Amygdala (tissue), 56 donors: ENCODE results near the gene SEPTIN2.
"Not testable (repeated sequence)": the region's sequence is repeated elsewhere in the genome, so short reads cannot be mapped to it uniquely, and the experiment has no call there.

Experiments used
- DNase-seq, 56 donors: peaks; one replicate each; lab custom pipeline; 2025; lab: John Stamatoyannopoulos, UW

Gene SEPTIN2

DNA sequence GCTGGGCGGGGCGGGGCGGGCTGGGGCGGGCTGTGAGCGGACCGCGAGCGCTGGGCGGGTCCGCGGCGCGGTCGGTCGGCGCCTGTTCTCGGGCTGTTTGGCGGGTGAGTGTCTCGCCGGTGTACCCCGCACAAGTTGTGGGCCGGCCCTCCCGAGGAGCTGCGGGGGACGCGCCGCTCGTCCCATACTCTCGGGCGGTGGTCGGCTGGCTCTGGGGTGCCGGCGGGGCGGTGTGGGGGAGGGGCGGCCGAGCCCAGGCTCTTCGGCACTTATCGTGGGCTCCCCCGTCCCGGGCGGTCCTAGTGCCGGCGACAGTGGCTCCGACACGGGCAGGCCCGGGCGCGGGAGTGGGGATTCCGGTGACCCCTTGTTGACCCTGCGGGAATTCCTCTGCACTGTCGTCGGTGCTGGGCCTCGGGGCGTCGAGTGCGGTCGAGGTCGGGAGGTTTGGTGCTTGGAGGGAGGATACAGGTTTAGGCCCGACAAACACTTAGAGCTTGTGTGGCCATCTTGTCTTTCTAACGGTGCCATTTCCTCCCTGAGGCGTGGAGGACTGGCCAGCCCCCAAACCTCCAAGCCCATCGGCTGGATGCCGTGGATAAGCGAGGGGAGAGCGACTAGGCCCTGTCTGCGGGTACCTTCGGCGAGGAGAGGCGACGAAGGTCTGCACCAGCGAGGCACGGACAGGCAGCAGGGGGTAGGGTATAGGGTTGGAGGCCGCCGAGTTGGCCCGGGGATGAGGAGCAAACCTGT is at the start of gene SEPTIN2:
Gene SEPTIN2 (plus strand): TSS at position 47 of the 753 bp plus-strand sequence. CDS start 8,308 bp downstream, outside the sequence.
- DNase-seq, result peak in 52 of 56 donors; percentile 39 to 95 (median 81)

DNA sequence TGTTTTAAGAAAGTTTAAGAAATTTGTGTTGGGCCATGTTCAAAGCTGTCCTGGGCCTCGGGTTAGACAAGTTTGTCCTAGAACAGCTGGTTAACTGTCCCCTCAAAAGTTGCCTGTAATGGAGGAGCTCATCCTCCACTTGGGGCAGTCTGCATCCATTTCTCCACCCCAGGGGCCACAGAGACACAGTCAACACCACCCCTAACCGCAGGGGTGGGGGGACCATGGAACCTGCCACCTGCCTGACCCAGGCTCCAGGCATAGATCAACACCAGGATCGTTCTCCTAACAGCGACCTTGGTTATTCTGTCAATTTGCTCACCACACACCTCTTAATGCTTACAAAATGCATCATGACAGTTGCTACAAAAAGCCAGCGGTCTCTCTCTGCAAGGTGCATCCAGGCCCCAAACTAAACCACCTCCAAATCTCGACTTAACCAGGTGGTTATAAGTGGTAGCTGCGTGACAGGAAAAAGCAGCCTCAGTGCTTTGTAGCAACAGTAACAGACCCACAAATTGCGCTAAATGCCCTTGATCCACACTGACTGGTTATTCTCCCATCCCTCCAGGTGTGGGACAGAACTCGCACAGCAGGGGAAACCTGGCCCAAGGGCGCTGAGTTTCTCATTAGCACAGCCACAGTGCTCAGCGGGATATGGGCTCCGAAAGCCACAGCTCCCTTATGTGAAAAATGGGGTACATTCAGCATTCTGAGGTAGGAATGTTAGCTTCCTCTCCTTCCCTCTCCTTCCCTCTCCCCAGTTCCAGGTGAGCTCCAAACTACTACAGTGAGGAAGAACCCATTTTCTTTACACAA is 48.3 kb upstream of the SEPTIN2 start:
- DNase-seq, result no peak

DNA sequence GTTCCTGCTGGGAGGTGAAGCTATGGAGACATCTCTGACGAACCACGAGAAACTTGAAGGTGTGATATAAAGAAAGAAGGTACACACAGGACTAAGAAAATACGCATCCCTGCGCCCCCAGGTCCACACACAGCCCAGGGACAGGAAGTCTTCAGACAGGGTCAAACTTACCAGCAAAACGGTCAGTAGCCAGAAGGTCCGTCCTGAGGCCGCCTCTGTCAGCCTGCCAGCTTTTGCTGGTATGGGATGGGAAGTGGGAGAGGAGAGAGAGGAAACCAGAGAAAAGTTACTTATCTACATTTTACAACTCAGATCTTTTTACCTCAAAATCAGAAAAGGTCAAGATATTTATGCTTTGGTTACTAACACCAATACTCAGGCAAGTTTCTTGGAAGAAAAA is 47.4 kb upstream of the SEPTIN2 start:
- no peak for DNase-seq

DNA sequence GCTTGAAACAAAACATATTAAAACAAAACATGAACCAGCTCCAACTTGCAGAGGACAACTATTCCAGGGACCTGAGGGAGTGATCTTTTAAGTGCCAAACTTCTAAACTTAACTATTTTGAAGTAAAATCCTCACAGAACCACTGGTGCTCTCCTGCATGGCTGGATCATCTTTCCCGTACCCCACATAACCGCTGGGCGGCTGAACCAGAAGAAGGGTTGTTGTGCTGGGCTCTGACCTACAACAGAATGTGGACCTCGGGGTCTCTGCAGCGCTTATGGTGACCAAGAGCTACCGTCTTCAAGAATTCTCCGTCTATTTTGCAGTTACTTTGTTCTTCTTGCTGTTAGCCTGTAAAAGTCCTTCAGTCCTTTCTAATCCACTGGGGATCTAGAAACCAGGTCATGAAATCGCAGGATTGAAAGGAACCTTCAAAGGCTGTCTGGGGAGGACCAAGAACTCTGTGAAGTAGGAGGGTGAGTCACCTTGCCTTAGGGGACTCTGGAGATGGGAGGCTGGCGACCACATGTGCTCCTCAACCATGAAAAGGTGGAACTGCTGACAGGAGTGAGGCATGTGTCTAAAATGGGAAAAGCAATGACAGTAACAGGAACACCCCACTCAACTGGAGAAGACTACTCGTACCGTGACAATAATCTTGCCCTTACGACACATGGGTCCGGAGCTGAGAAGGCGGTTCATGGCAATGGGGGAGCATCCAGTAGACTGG is 46.8 kb upstream of the SEPTIN2 start:
- DNase-seq, result no peak

DNA sequence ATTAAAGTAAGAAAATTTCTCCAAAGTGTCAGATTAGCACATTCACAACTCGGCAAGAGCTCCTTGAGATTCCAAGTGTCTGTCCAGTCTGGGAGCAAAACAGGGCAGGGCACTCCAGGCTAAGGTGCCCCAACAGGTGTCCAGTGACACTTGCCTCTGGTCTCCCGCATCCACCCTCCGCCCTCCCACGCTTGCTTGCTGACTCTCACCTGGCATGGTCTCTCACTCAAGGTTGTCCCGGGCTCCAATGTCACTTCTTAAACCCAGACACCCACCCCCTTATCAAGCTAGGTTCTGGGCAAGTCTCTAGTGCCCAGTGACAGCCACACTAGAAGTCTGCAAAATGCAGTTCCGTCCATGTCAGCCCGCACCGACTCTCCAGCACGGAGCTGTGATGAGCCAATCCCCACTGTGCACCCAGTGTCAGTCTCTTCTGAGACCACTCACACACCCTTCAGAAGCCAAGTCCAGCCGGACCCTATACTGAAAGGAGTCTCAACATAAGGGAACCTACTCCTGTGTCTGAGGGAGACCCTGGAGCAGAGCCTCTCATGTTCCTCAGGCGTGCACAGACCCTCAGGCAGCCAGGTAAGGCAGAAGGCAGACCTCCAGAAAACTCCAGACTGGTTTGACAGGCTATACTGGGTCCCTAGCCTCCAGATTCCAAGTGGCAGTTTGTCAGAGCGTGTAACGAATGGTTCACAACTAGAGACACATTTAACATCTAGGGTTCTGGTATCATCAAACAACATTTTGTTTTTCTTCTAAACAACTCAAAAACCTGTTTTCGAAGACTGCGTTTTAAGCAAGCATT is 45.8 kb upstream of the SEPTIN2 start:
- no peak for DNase-seq

DNA sequence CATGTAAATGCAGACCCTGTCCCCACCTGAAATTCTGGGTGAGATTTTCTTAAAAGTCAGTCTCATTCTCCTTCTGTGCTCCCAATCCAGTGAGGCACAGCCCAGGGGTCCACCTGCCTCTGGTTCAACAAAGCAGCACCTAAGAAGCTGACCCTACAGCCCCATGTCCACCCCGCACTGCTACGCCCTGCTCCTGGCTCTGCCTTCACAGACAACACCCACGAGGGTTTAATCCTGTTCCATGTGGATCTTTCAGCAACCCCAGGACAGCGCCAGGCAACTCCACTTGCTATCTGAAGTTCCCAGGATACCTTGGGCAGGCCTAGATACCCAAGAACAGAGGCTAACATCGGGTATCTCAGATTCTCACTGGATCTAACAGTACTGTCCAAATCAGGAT is 45.2 kb upstream of the SEPTIN2 start:
- no peak for DNase-seq

DNA sequence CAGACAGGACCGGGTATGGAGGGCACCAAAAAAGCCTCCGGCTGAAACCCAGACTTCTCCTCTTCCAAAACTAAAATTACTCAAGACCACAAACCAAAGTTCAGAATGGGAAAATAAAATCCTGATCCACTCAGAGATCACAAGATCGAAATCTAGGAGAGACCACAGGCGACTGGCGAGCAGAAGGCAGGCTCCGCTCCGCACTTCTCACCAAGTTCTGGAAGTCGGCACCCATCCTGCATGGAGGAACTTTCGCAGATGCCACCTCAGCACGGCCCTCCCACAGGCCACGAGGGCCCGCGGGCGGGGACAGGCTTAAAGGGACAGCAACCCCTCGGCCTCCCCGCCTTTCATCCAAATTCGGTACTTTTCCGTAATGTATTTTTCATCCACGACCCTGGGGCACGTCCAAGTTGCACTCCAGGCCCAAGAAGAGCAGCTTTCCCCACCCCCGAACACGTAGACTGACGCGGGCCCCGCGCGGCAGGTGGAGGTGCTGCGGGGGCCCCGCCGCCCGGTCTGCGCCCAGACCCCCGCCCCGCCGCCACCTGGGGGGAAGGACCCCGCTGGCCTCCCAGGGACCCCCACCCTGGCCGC is 43.9 kb upstream of the SEPTIN2 start:
- DNase-seq, result peak in 54 of 56 donors; percentile 13 to 88 (median 50)

DNA sequence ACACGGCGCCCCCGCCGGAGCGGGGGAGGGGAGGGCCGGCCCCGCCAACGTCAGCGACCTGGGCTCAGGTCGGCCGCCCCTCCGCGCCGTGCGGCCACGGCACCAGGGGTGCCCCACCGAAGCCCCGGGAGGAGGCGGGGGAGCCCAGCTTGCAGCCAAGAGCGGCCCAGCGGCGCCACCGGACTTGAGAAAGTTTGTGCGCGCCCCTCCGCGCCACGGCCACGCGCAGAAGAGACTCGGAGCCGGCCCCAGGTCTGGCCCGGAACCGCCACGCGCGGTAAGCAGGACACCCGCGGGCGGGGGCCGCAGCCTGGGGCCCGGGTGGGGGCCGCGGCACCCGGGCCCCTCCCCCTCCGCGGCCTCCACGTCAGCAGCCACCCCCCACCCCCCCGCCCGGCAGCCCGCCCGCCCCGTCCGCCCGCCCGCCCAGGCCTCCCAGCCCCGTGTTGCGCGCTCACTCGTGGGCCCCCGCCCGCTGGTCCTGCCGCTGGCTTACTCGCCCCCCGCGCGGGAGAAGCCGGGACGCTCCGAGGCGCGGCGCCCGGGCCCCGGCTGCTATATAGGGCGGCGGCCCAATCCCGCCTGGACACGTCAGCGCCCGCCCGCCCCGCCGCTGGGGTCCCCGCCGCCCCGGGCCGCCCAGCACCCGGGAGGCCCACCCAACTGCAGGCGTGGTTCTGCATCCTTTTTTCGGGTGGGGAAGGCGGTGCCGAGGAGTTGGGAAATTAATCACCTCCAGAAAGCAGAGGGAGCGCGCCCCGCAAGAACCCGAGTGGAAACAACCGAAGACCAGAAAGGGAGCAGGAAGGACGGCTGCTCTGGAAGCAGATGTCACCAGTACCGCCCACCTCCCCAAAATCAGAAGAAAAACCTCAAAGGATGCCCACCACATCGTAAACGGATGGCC is 43.2 kb upstream of the SEPTIN2 start:
- DNase-seq, result peak in 31 of 56 donors; percentile 11 to 93 (median 42)

DNA sequence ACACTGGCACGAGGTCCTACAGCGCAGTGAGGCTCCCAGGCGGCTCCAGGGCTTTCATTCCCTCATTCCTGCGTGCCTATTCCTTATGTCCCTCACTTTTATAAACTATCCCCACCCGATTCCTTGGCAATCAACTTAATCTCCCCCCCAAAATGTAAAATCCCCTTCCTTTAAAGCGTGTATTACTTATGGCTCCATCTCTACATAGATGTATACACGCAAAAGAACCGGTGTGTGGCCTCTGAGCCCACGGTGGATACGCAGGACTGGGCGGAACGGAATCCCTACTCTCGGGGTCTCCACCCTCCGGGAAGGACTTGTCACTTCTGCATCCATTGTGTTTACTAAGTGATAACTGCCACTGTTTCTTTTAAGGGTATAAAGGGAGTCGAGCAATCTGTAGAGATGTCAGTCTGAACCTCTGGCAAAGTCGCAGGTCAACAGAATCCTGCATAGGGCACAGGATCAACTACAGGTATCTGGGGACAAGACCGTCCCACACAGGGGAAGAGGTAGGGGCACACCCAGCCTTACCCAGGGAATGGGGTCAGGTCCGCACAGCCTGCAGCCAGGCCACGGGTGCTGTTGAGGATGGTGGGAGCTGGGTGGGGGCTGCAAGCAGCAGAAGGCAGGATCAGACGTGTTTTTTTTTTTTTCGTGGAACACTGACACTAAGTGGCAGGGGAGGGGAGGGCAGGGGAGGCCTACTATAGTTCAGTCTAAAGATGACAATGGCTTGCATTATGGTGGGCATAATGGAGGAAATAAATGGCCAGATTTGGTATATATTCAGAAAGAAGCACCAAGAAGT is 42.3 kb upstream of the SEPTIN2 start:
- no peak for DNase-seq

DNA sequence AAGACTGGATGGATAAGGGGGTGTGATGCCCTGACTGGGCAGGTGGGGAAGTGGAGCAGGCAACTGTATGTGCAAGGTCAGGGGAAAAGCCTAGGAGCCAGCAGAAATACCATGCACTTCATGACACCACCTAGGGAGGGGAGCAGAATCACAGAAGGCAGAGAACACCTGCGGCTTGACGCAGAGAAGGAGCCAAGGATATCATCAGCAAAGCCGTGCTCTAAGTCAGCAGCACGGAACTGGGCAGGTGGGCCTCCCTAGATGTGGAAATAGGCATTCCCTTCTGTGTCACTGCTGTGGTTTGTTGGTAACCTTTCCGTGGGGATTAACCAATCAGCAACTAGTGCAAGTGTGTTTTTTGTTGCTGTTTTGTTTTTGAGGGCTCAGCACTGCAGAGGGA is 41.6 kb upstream of the SEPTIN2 start:
- no peak for DNase-seq

DNA sequence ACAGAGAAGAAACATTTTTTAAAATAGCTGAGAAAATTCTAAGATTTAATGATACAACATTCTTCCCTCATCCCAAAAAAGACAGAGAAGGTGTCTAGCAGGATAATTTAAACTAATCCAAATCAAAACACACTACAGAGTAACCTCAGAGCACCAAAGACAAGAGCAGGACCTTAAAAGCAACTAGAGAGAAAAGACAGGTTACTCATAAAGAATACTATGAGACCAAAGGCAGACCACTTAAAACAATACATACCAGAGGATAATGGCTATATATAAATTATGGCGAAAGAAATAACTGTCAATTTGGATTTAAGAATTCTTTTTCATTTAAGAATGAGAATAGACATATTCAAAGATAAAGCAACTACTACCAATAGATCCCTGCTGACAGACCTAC is 40.2 kb upstream of the SEPTIN2 start:
- no peak for DNase-seq

DNA sequence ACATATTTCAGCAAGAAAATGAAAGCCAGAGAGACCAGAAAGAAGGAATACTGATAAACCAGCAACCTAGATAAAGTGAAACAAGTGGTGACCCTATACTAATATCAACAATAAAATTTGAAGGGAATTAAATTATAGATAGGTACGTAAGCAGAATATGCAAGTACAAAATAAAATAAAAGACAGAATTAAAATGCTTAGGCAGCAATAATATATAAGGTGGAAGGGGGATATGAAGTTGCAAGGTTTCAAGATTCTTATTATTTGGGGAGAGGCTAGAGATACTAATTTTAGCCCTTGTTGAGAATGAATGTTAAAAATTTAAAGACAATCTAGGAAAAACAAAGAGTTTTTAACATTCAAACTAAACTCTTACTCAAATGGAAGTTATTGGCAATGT is 39.8 kb upstream of the SEPTIN2 start:
- no peak for DNase-seq

DNA sequence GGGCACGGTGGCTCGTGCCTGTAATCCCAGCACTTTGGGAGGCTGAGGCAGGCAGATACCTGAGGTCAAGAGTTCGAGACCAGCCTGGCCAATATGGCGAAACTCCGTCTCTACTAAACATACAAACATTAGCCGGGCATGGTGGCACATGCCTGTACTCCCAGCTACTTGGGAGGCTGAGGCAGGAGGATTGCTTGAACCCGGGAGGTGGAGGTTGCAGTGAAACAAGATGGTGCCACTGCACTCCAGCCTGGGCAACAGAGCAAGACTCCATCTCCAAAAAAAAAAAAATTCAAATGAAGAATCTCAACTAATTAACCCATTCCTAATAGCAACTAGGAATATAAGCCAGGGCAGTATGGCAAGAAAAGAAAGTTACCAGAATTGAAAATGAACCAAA is 37.4 kb upstream of the SEPTIN2 start:
- not testable (repeated sequence) for DNase-seq

DNA sequence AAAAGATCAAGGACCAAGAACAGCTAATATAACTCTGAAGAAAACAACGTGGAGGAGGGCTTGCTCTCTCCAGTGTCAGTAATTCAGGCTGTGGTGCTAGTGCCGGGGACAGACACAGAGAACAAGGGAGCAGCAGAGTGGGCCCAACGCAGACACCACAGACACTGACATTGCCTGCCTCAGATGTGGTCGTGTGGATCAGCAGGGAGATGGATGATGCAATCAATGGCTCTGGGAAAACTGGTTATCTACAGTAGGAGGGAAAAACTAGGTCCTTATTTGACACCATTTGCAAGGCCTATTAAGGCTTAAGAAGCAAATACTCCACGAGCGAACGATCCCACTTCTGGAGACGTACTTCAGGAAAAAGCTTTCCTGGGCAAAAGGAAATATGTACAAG is 36.3 kb upstream of the SEPTIN2 start:
- DNase-seq, result no peak

DNA sequence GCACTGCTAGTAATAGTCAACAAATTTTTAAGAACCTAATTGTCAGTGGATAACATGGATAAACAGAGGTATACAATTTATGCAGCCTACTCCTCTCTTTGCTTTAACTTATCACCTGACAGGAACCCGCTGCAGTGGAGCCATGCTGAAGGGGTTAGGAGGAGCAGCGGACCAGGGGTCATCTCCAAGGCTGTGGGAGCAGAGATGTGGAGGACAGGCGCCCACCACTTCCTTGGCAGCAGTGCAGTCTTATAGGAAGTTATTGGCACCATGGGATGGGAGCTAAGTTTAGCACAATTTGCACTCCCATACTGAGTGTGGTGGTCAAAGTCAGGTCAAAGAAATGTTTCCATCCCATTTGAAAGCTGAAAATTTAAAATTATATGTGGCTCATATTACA is 35.9 kb upstream of the SEPTIN2 start:
- no peak for DNase-seq

DNA sequence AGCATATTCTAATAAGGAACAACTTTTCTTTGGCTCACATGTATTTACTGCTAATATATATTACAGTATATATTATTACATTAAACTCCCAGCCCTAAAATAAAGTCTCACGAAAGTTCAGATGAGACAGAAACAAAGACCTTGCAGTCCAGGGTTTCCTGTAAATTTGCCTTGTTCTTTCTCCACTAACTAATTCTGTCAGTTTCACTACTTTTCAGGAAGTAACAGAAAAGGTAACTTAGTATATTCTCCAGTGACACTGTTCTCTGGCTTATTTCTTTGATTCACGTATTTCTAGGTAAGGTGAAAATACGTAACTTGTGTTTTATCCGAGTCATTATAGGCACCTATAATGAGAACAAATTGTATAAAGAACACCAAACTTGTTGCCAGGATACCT is 35.4 kb upstream of the SEPTIN2 start:
- DNase-seq, result no peak

DNA sequence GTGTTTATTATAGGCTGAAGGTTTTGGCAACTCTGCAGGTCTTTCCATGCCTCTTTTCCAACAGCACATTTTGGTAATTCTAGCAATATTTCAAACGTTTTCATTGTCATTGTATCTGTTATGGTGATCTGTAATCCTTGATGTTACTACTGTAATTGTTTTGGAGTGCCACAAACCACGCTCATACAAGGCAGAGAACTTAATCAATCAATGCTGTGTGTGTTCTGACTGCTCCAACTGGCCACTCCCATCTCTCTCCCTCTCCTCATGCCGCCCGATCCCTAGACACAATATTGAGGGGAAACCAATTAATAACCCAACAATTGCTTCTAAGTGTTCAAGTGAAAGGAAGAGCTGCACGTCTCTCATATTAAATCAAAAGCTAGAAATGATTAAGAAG is 33.2 kb upstream of the SEPTIN2 start:
- DNase-seq, result no peak

DNA sequence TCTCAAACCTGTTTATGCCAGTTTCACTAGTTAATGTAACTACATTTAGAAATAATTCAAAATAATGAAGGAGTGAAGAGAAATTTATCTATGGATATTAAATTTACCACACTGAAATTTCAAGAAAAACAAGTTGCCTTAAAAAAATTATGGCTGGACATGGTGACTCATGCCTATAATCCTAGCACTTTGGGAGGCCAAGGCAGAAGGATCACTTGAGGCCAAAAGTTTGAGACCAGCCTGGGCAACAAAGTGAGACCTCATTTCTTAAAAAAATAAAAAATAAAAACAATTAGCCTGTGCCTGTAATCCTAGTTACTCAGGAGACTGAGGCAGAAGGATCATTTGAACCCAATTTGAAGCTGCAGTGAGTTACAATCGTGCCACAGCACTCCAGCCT is 30.1 kb upstream of the SEPTIN2 start:
- DNase-seq, result no peak
